Measurements from ENCODE around the gene RC3H2. TPM values are rescaled to one million over a fixed set of nuclear protein-coding genes. Genes with fewer than 3 reads are reported as not detected.

Gene RC3H2
- total and polyA plus RNA-seq, 2 donors (not counting 1 experiment from before 2014, with no cell fraction given), result 35.7 to 43.1 TPM

DNA sequence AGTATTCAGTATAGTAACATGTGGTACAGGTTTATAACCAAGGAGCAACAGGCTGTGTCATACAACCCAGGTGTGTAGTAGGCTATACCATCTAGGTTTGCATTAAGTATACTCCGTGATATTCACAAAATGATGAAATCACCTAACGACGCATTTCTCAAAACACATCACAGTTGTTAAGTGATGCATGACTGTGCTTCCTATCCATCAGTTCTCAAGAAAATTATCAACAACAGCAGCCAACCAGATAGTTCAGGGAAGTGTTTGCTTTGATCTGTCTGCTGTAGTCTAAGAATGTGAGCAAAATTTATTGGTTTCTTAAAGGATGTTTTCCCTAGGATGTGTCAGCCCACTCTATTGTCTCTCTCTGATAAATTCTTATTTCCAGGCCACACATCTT, 18.8 kb upstream of the RC3H2 start:
- H2AFZ ChIP-seq (ENCODE audit: low read length), result no peak overlapping the region
- no peak overlapping the region for H3K27ac ChIP-seq (ENCODE audit: insufficient read depth, low read length)
- H3K4me2 ChIP-seq (ENCODE audit: extremely low read depth, insufficient read depth, low read length), result no peak overlapping the region
- H4K20me1 ChIP-seq (ENCODE audit: control insufficient read depth, extremely low read depth, insufficient read depth, low read length), result no peaks in the 10 kb centered on the region
- no peak for DNase-seq (ENCODE audit: low read depth in 2 of 2)
- H3K36me3 ChIP-seq (ENCODE audit: control insufficient read depth, insufficient read depth, low read length), result no peaks in the 10 kb centered on the region
- no peaks in the 10 kb centered on the region for H3K27me3 ChIP-seq (ENCODE audit: control insufficient read depth, insufficient read depth, low read length)
- no peak overlapping the region for H3K9ac ChIP-seq (ENCODE audit: insufficient read depth, low read length)
- H3K4me1 ChIP-seq (ENCODE audit: control insufficient read depth, extremely low read depth, insufficient read depth, low read length), result no peaks in the 10 kb centered on the region
- H3K9me3 ChIP-seq (ENCODE audit: control insufficient read depth, insufficient read depth, low read depth, low read length), result no peaks in the 10 kb centered on the region
- H3K79me2 ChIP-seq (ENCODE audit: control insufficient read depth, insufficient read depth, low read length), result peaks cover 12% of the 10 kb centered on the region
- H3K4me3 ChIP-seq (replicated peaks in 1 of 4; ENCODE audit: control extremely low read depth in 1 of 4, insufficient read depth in 1 of 4, low read depth in 3 of 4, low read length in 4 of 4), result no peak overlapping the region
- TF ChIP-seq, protein P1, sequence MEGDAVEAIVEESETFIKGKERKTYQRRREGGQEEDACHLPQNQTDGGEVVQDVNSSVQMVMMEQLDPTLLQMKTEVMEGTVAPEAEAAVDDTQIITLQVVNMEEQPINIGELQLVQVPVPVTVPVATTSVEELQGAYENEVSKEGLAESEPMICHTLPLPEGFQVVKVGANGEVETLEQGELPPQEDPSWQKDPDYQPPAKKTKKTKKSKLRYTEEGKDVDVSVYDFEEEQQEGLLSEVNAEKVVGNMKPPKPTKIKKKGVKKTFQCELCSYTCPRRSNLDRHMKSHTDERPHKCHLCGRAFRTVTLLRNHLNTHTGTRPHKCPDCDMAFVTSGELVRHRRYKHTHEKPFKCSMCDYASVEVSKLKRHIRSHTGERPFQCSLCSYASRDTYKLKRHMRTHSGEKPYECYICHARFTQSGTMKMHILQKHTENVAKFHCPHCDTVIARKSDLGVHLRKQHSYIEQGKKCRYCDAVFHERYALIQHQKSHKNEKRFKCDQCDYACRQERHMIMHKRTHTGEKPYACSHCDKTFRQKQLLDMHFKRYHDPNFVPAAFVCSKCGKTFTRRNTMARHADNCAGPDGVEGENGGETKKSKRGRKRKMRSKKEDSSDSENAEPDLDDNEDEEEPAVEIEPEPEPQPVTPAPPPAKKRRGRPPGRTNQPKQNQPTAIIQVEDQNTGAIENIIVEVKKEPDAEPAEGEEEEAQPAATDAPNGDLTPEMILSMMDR (conservative IDR thresholded peaks at IDR 0.05 in 1 of 2, IDR thresholded peaks at IDR 0.05 in 1 of 2; ENCODE audit: low read depth in 1 of 2, low read length in 2 of 2), result no peak
- no peak for TF ChIP-seq EZH2 (IDR thresholded peaks at IDR 0.05; ENCODE audit: low read length, missing control alignments)

DNA sequence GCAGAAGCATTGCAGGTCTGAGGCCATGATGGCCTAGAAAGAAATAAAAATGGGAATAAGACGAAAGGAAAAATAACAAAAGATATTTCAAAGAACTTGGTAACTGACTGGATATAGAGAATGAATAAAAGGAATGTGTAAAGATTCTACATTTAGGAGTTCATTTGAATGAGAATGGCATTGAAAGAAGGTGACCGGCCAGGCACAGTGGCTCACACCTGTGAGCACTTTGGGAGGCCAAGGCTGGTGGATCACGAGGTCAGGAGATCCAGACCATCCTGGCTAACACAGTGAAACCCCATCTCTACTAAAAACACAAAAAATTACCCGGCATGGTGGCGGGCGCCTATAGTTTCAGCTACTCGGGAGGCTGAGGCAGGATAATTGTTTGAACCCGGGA, 17.6 kb upstream of the RC3H2 start:
- H3K27ac ChIP-seq (ENCODE audit: insufficient read depth, low read length), result no peak overlapping the region
- peaks cover 7% of the 10 kb centered on the region for H3K79me2 ChIP-seq (ENCODE audit: control insufficient read depth, insufficient read depth, low read length)
- H3K9me3 ChIP-seq (ENCODE audit: control insufficient read depth, insufficient read depth, low read depth, low read length), result no peaks in the 10 kb centered on the region
- H2AFZ ChIP-seq (ENCODE audit: low read length), result no peak overlapping the region
- DNase-seq (ENCODE audit: low read depth in 2 of 2), result no peak
- H3K4me3 ChIP-seq (replicated peaks in 1 of 4; ENCODE audit: control extremely low read depth in 1 of 4, insufficient read depth in 1 of 4, low read depth in 3 of 4, low read length in 4 of 4), result no peak overlapping the region
- no peaks in the 10 kb centered on the region for H3K36me3 ChIP-seq (ENCODE audit: control insufficient read depth, insufficient read depth, low read length)
- H3K4me2 ChIP-seq (ENCODE audit: extremely low read depth, insufficient read depth, low read length), result no peak overlapping the region
- no peaks in the 10 kb centered on the region for H3K27me3 ChIP-seq (ENCODE audit: control insufficient read depth, insufficient read depth, low read length)
- H4K20me1 ChIP-seq (ENCODE audit: control insufficient read depth, extremely low read depth, insufficient read depth, low read length), result no peaks in the 10 kb centered on the region
- TF ChIP-seq, protein P1 (conservative IDR thresholded peaks at IDR 0.05 in 1 of 2, IDR thresholded peaks at IDR 0.05 in 1 of 2; ENCODE audit: low read depth in 1 of 2, low read length in 2 of 2), result no peak
- no peak overlapping the region for H3K9ac ChIP-seq (ENCODE audit: insufficient read depth, low read length)
- no peaks in the 10 kb centered on the region for H3K4me1 ChIP-seq (ENCODE audit: control insufficient read depth, extremely low read depth, insufficient read depth, low read length)

DNA sequence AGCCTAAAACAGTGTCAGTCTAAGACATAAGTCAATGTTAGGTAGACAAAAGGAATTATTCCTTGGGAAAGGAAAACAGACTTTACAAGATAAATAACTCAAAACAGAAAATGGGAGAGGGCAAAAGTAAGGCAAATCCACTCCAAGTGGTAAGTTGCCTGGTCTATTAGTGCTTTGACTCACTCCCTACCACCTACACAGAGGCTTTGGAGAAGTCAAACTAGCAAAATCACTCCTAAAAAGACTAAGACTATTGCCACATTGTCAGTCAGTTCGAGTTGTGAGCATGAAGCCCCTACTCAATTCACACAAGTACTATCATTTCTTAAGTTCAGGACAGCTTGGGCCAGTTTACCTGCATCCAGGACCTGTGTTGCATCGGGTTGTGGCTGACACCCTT, 13.2 kb upstream of the RC3H2 start:
- no peak overlapping the region for H3K4me3 ChIP-seq (replicated peaks in 1 of 4; ENCODE audit: control extremely low read depth in 1 of 4, insufficient read depth in 1 of 4, low read depth in 3 of 4, low read length in 4 of 4)
- TF ChIP-seq EZH2 (IDR thresholded peaks at IDR 0.05; ENCODE audit: low read length, missing control alignments), result no peak
- TF ChIP-seq, protein P1 (conservative IDR thresholded peaks at IDR 0.05 in 1 of 2, IDR thresholded peaks at IDR 0.05 in 1 of 2; ENCODE audit: low read depth in 1 of 2, low read length in 2 of 2), result no peak
- H3K9me3 ChIP-seq (ENCODE audit: control insufficient read depth, insufficient read depth, low read depth, low read length), result no peaks in the 10 kb centered on the region
- H3K36me3 ChIP-seq (ENCODE audit: control insufficient read depth, insufficient read depth, low read length), result no peaks in the 10 kb centered on the region
- H3K9ac ChIP-seq (ENCODE audit: insufficient read depth, low read length), result no peak overlapping the region
- DNase-seq (ENCODE audit: low read depth in 2 of 2), result no peak
- no peaks in the 10 kb centered on the region for H3K27me3 ChIP-seq (ENCODE audit: control insufficient read depth, insufficient read depth, low read length)
- peaks cover 2% of the 10 kb centered on the region for H3K79me2 ChIP-seq (ENCODE audit: control insufficient read depth, insufficient read depth, low read length)
- H3K4me1 ChIP-seq (ENCODE audit: control insufficient read depth, extremely low read depth, insufficient read depth, low read length), result no peaks in the 10 kb centered on the region
- no peak overlapping the region for H3K27ac ChIP-seq (ENCODE audit: insufficient read depth, low read length)
- H2AFZ ChIP-seq (ENCODE audit: low read length), result no peak overlapping the region
- no peaks in the 10 kb centered on the region for H4K20me1 ChIP-seq (ENCODE audit: control insufficient read depth, extremely low read depth, insufficient read depth, low read length)
- H3K4me2 ChIP-seq (ENCODE audit: extremely low read depth, insufficient read depth, low read length), result no peak overlapping the region
